GM12878 (cell line): ENCODE results near the gene KATNB1. TPM values are rescaled to one million over a fixed set of nuclear protein-coding genes. Genes with fewer than 3 reads are reported as not detected.

Experiments used
- ATF3 ChIP-seq: IDR thresholded peaks from 2 replicates; pipeline ENCODE4 v1.6.1; 2011; ENCODE audit warnings: low read depth, mild to moderate bottlenecking, low read length, moderate library complexity, borderline replicate concordance; ENCODE audit errors: extremely low read depth
- CBFB ChIP-seq: IDR thresholded peaks from 2 replicates; pipeline ENCODE4 v1.6.1; 2016; ENCODE audit warnings: antibody characterized with exemption, low read depth
- ETV6 ChIP-seq, 2 experiments: fragments of 450-650 bp in 1 of 2; IDR thresholded peaks in 1 of 2; conservative IDR thresholded peaks in 1 of 2; 2 replicates each; pipeline ENCODE4 v1.6.1; 2014; ENCODE audit warnings: antibody characterized with exemption in 1 of 2, borderline replicate concordance in 1 of 2, low read depth in 1 of 2, mild to moderate bottlenecking in 1 of 2, moderate library complexity in 1 of 2
- GABPA ChIP-seq: IDR thresholded peaks from 2 replicates; pipeline ENCODE4 v1.6.1; 2014; ENCODE audit warnings: antibody characterized with exemption, low read depth, mild to moderate bottlenecking, inconsistent platforms
- HDGF ChIP-seq: fragments of 450-650 bp; IDR thresholded peaks from 2 replicates; pipeline ENCODE4 v1.6.1; 2016; ENCODE audit warnings: antibody characterized with exemption
- IRF4 ChIP-seq: IDR thresholded peaks from 2 replicates; pipeline ENCODE4 v1.6.1; 2011; ENCODE audit warnings: low read depth, low read length
- IRF5 ChIP-seq: fragments of 450-650 bp; IDR thresholded peaks from 2 replicates; pipeline ENCODE4 v1.6.1; 2017; ENCODE audit warnings: borderline replicate concordance
- KLF5 ChIP-seq: fragments of 450-650 bp; IDR thresholded peaks from 2 replicates; pipeline ENCODE4 v1.6.1; 2014; ENCODE audit warnings: mild to moderate bottlenecking; ENCODE audit not compliant: partially characterized antibody
- MLLT1 ChIP-seq: fragments of 450-650 bp; IDR thresholded peaks from 2 replicates; pipeline ENCODE4 v1.6.1; 2016; ENCODE audit warnings: mild to moderate bottlenecking
- MTA3 ChIP-seq: IDR thresholded peaks from 2 replicates; pipeline ENCODE4 v1.6.1; 2012; ENCODE audit warnings: low read length, inconsistent platforms, borderline replicate concordance
- NBN ChIP-seq: fragments of 450-650 bp; IDR thresholded peaks from 2 replicates; pipeline ENCODE4 v1.6.1; 2016
- NFXL1 ChIP-seq: fragments of 450-650 bp; IDR thresholded peaks from 2 replicates; pipeline ENCODE4 v1.6.1; 2017; ENCODE audit warnings: antibody characterized with exemption, mild to moderate bottlenecking, borderline replicate concordance
- NR2F1 ChIP-seq: fragments of 450-650 bp; conservative IDR thresholded peaks from 2 replicates; pipeline ENCODE4 v1.6.1; 2017; ENCODE audit warnings: mild to moderate bottlenecking
- RAD21 ChIP-seq: IDR thresholded peaks from 2 replicates; pipeline ENCODE4 v1.6.1; 2011; ENCODE audit warnings: mild to moderate bottlenecking, low read depth, low read length, moderate library complexity; ENCODE audit not compliant: insufficient read depth
- SREBF1 ChIP-seq: IDR thresholded peaks from 2 replicates; pipeline ENCODE4 v1.6.1; 2012; ENCODE audit warnings: mild to moderate bottlenecking, low read length
- ZNF207 ChIP-seq: fragments of 450-650 bp; IDR thresholded peaks from 2 replicates; pipeline ENCODE4 v1.6.1; 2014; ENCODE audit warnings: antibody characterized with exemption, mild to moderate bottlenecking, borderline replicate concordance
- ZNF217 ChIP-seq: fragments of 450-650 bp; IDR thresholded peaks from 2 replicates; pipeline ENCODE4 v1.6.1; 2017; ENCODE audit warnings: antibody characterized with exemption, mild to moderate bottlenecking
- ZNF384 ChIP-seq: IDR thresholded peaks from 2 replicates; pipeline ENCODE4 v1.6.1; 2012; ENCODE audit warnings: low read depth, mild to moderate bottlenecking, low read length, improper control_type of control experiment, borderline replicate concordance
- polyA plus RNA-seq, 11 experiments: library from polyadenylated mRNA; depleted of rRNA in 4 of 11; unstranded in 6 of 11; stranded (reverse) in 5 of 11; fragments of >200 nt; fragmentation: Nextera tagmentation in 4 of 11; fragmentation: Illumina TruSeq in 1 of 11; extraction: Ambion mirVana in 4 of 11; extraction: Trizol in 1 of 11; gene quantifications; 1 replicate in 1 of 11; 2 replicates in 10 of 11; pipeline versions ENCODE4 v1.2.1 to v1.2.3, GENCODE V29; 2011 to 2016; ENCODE audit warnings: inconsistent platforms in 2 of 11, missing spikeins in 2 of 11, low read depth in 1 of 11
- total RNA-seq, 4 experiments: library from RNA; depleted of rRNA in 3 of 4; stranded (reverse); fragments of >200 nt in 3 of 4; fragmentation: Illumina TruSeq in 1 of 4; extraction: Trizol in 1 of 4; gene quantifications; 2 replicates each; pipeline versions ENCODE4 v1.2.1 to v1.2.3, GENCODE V29; 2013 to 2021
- TF ChIP-seq, protein P1 (sequence below): fragments of 450-650 bp; IDR thresholded peaks from 2 replicates; pipeline ENCODE4 v1.6.1; 2018; ENCODE audit warnings: borderline replicate concordance, mild to moderate bottlenecking; ENCODE audit not compliant: partially characterized antibody
- TF ChIP-seq, protein P2 (sequence below): IDR thresholded peaks from 2 replicates; pipeline ENCODE4 v1.6.1; 2011; ENCODE audit warnings: mild to moderate bottlenecking, low read depth, low read length, moderate library complexity; ENCODE audit not compliant: insufficient replicate concordance

The KATNB1 gene
- total and polyA plus RNA-seq, 10 of the 15 experiments (the other 5 are each of a cell fraction or from before 2014, with no cell fraction given) = 0.71 to 46.5 (median 19.5) TPM

DNA sequence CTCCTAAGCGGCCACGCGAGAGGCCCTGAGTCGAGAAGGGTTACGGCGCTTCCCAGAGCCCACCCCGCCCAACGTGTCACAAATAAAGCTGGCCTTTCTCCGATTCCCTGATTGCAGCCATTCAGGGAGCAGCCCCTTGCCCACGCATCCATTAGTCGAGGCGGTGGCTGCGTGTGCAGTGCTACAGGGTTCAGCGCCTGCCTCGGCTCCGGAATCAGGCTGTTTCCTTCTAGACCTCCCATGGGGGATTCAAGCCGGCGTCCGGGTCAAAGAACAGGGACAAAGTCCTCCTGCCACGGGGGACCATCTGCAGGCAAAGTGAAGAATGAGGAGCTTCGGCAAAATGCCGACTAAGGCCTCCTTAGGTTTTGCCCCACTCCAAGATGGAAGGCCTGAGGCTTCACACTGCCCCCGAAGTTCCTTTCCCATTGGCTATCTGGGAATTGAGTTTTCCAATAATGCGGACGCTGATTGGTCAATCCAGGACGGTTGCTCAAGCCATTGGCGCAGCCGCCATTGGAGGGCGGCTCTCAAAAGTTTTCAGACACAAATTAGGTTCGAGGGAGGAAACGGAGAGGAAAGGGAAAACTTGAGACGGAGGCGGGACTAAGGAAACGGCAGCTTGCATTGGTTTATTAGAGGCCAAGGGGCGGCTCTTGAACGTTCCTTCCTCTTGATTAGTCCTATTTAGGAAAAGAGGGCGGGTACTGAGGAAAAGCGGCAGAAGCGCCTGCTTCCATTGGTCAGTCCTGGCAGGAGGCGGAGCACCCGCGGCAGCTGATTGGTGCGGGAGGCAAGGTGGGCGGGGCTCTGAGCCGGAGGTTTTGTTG lies 430 bp upstream of the KATNB1 start (continued):
- TF ChIP-seq RAD21 = no peak
- TF ChIP-seq ZNF384 = no peak
- no peak; the same call in 1 of the 2 replicates for TF ChIP-seq CBFB
- TF ChIP-seq, protein P1, sequence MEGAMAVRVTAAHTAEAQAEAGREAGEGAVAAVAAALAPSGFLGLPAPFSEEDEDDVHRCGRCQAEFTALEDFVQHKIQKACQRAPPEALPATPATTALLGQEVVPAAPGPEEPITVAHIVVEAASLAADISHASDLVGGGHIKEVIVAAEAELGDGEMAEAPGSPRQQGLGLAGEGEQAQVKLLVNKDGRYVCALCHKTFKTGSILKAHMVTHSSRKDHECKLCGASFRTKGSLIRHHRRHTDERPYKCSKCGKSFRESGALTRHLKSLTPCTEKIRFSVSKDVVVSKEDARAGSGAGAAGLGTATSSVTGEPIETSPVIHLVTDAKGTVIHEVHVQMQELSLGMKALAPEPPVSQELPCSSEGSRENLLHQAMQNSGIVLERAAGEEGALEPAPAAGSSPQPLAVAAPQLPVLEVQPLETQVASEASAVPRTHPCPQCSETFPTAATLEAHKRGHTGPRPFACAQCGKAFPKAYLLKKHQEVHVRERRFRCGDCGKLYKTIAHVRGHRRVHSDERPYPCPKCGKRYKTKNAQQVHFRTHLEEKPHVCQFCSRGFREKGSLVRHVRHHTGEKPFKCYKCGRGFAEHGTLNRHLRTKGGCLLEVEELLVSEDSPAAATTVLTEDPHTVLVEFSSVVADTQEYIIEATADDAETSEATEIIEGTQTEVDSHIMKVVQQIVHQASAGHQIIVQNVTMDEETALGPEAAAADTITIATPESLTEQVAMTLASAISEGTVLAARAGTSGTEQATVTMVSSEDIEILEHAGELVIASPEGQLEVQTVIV = peak; percentile 52
- no peak for TF ChIP-seq ZNF217
- TF ChIP-seq MTA3 = no peak
- no peak for TF ChIP-seq NBN
- TF ChIP-seq SREBF1 = no peak
- TF ChIP-seq ETV6 (conservative IDR thresholded peaks at IDR 0.05 in 1 of 2, IDR thresholded peaks at IDR 0.05 in 1 of 2; ENCODE audit: borderline replicate concordance in 1 of 2, low read depth in 1 of 2) = no peak
- no peak for TF ChIP-seq NFXL1
- no peak for TF ChIP-seq IRF4
- peak; percentile 88 for TF ChIP-seq GABPA
- TF ChIP-seq, protein P2, sequence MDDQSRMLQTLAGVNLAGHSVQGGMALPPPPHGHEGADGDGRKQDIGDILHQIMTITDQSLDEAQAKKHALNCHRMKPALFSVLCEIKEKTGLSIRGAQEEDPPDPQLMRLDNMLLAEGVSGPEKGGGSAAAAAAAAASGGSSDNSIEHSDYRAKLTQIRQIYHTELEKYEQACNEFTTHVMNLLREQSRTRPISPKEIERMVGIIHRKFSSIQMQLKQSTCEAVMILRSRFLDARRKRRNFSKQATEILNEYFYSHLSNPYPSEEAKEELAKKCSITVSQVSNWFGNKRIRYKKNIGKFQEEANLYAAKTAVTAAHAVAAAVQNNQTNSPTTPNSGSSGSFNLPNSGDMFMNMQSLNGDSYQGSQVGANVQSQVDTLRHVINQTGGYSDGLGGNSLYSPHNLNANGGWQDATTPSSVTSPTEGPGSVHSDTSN = no peak
- no peak for TF ChIP-seq ATF3
- peak; percentile 35 for TF ChIP-seq NR2F1
- TF ChIP-seq KLF5 = peak; percentile 92
- TF ChIP-seq IRF5 = no peak
- TF ChIP-seq HDGF = no peak
- peak; percentile 68 for TF ChIP-seq MLLT1
- peak; percentile 57; the same call in 1 of the 2 replicates for TF ChIP-seq ZNF207
